Smooth muscle cell (in vitro differentiated cells): ENCODE measurements around the gene FAM47C. TPM values are rescaled to one million over a fixed set of nuclear protein-coding genes. Genes with fewer than 3 reads are reported as not detected.
"Not testable (repeated sequence)": the region's sequence is repeated elsewhere in the genome, so short reads cannot be mapped to it uniquely, and the experiment has no call there.

Experiments
- DNase-seq: peaks from one replicate; lab custom pipeline; 2025; ENCODE audit not compliant: unreplicated experiment; lab: John Stamatoyannopoulos, UW
- H2AFZ ChIP-seq: fragments of 200-600 bp; sonication (generic); 2 replicates; pipeline ENCODE4 v1.6.0; 2016; ENCODE audit warnings: antibody characterized with exemption, low read depth, mild to moderate bottlenecking
- H3F3A ChIP-seq: fragments of 200-600 bp; sonication (generic); 2 replicates; pipeline ENCODE4 v1.6.0; 2017; ENCODE audit warnings: antibody characterized with exemption, low read depth
- H3K27ac ChIP-seq: fragments of 200-600 bp; sonication (generic); 2 replicates; pipeline ENCODE4 v1.5.1; 2016; ENCODE audit warnings: low read depth, mild to moderate bottlenecking
- H3K27me3 ChIP-seq: fragments of 200-600 bp; sonication (generic); 2 replicates; pipeline ENCODE4 v1.6.1; 2016; ENCODE audit warnings: low read depth, mild to moderate bottlenecking
- H3K36me3 ChIP-seq: fragments of 200-600 bp; sonication (generic); 2 replicates; pipeline ENCODE4 v1.5.1; 2016; ENCODE audit warnings: low read depth
- H3K4me1 ChIP-seq: fragments of 200-600 bp; sonication (generic); 2 replicates; pipeline ENCODE4 v1.5.1; 2016; ENCODE audit warnings: low read depth
- H3K4me2 ChIP-seq: fragments of 200-600 bp; sonication (generic); 2 replicates; pipeline ENCODE4 v1.6.0; 2016; ENCODE audit warnings: mild to moderate bottlenecking
- H3K4me3 ChIP-seq: fragments of 200-600 bp; sonication (generic); 2 replicates; pipeline ENCODE4 v1.5.1; 2016; ENCODE audit warnings: mild to moderate bottlenecking
- H3K79me2 ChIP-seq: fragments of 200-600 bp; sonication (generic); 2 replicates; pipeline ENCODE4 v1.6.0; 2016; ENCODE audit warnings: low read depth, mild to moderate bottlenecking
- H3K9ac ChIP-seq: fragments of 200-600 bp; sonication (generic); 2 replicates; pipeline ENCODE4 v1.6.0; 2016; ENCODE audit warnings: low read depth
- H3K9me3 ChIP-seq: fragments of 200-600 bp; sonication (generic); replicated peaks from 2 replicates; pipeline ENCODE4 v1.5.1; 2016; ENCODE audit warnings: low read depth
- H4K20me1 ChIP-seq: fragments of 200-600 bp; sonication (generic); 2 replicates; pipeline ENCODE4 v1.6.0; 2016; ENCODE audit warnings: low read depth
- WGBS: methylation state at CpG from one replicate; pipeline ENCODE4 v1.1.7; 2016; ENCODE audit warnings: low lambda C conversion rate; 5-methylcytosine and 5-hydroxymethylcytosine counted together
- polyA plus RNA-seq: library from polyadenylated mRNA; unstranded; fragments of >200 nt; fragmentation: Nextera tagmentation; extraction: Ambion mirVana; gene quantifications from 2 replicates; pipeline ENCODE4 v1.2.1, GENCODE V29; 2016
- total RNA-seq: library from RNA; depleted of rRNA; stranded (reverse); fragments of >200 nt; gene quantifications from 2 replicates; pipeline ENCODE4 v1.2.3, GENCODE V29; 2014
- TF ChIP-seq, protein P1 (sequence below): fragments of 200-600 bp; sonication (generic); IDR thresholded peaks from 2 replicates; pipeline ENCODE4 v1.5.1; 2017; ENCODE audit warnings: borderline replicate concordance, mild to moderate bottlenecking, antibody characterized with exemption; ENCODE audit not compliant: insufficient read depth, poor library complexity, severe bottlenecking

FAM47C gene
- total and polyA plus RNA-seq, 2 experiments from 2014 or later, result not detected

DNA sequence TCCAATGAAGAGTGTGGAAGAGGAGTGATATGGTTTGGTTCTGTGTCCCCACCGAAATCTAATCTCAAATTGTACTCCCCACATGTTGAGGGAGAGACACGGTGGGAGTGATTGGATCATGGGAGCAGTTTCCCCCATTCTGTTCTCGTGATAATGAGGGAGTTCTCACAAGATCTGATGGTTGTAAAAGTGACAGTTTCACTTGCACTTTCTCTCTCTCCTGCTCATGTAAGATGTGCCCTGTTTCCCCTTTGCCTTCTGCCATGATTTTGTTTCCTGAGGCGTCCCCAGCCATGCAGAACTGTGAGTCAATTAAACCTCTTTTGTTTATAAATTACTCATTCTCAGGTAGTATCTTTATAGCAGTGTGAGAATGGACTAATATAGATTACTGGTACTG, 39.6 kb downstream of the FAM47C start:
- TF ChIP-seq, protein P1, sequence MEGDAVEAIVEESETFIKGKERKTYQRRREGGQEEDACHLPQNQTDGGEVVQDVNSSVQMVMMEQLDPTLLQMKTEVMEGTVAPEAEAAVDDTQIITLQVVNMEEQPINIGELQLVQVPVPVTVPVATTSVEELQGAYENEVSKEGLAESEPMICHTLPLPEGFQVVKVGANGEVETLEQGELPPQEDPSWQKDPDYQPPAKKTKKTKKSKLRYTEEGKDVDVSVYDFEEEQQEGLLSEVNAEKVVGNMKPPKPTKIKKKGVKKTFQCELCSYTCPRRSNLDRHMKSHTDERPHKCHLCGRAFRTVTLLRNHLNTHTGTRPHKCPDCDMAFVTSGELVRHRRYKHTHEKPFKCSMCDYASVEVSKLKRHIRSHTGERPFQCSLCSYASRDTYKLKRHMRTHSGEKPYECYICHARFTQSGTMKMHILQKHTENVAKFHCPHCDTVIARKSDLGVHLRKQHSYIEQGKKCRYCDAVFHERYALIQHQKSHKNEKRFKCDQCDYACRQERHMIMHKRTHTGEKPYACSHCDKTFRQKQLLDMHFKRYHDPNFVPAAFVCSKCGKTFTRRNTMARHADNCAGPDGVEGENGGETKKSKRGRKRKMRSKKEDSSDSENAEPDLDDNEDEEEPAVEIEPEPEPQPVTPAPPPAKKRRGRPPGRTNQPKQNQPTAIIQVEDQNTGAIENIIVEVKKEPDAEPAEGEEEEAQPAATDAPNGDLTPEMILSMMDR, result no peak
- WGBS, result 66% methylated on average over 4 of the region's 4 CpGs

DNA sequence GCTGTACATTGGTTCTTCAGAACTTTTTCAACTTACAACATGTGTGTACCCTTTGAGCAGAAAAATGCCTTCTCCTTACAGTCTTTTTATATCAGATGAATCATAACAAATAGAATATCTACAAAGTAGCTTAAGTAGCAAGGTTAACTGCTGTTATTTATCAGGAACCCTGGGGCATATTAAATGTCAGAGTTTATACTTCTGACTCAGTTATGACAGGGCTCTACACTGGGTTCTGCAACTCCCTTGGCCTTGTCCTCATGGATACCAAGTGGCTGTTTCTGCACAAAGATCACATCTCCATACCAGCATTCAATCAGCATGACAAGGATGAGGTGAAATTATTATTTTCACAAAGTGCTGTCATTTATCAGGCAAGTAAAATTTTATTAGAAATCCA, 49.4 kb downstream of the FAM47C start:
- not testable (repeated sequence) for H3K9ac ChIP-seq, H3F3A ChIP-seq, H3K9me3 ChIP-seq, H3K4me3 ChIP-seq, H3K36me3 ChIP-seq, H2AFZ ChIP-seq, H3K4me2 ChIP-seq, H4K20me1 ChIP-seq, H3K27ac ChIP-seq, H3K79me2 ChIP-seq, H3K4me1 ChIP-seq, DNase-seq, H3K27me3 ChIP-seq

More for the DNA sequence above, 39.6 kb downstream of the FAM47C start:
- Histone ChIP-seq H3K36me3 (no peaks in the 10 kb centered on the region), H3K9me3 (no peaks in the 10 kb centered on the region), H3K4me3 (no peak overlapping the region), H2AFZ (no peak overlapping the region), H3K27ac (no peak overlapping the region), H3K27me3 (no peaks in the 10 kb centered on the region), H3K4me2 (no peak overlapping the region), H3F3A (no peaks in the 10 kb centered on the region), H3K9ac (no peak overlapping the region), H4K20me1 (no peaks in the 10 kb centered on the region), H3K79me2 (no peaks in the 10 kb centered on the region), H3K4me1 (no peaks in the 10 kb centered on the region)
- no peak for DNase-seq

DNA sequence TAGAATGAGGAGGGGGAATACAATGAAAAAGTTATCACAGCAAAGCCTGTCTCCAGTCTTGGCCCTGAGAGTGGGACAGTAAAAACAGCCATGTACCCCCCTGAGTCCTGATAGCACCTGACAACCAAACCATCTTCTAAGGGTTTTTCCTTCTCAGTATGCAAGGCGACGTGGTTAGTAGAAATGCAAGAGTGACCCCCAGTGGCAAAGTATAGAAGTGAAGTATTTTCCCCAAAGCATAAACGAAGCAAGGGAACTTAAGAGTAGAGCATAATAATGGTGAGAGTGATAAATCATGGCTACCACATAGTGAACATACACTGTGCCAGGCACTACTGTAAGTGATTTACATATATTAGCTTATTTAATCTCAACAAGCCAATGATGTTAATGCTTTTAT, 52.8 kb downstream of the FAM47C start:
- Histone ChIP-seq H4K20me1 (no peaks in the 10 kb centered on the region), H3K4me1 (no peaks in the 10 kb centered on the region), H3F3A (no peaks in the 10 kb centered on the region), H3K27ac (no peak overlapping the region), H3K4me2 (no peak overlapping the region), H2AFZ (no peak overlapping the region), H3K4me3 (no peak overlapping the region), H3K9me3 (no peaks in the 10 kb centered on the region), H3K27me3 (no peaks in the 10 kb centered on the region), H3K9ac (no peak overlapping the region), H3K36me3 (no peaks in the 10 kb centered on the region), H3K79me2 (no peaks in the 10 kb centered on the region)
- TF ChIP-seq, protein P1, result peak; percentile 61
- no peak for DNase-seq
- 3% methylated on average over 3 of the region's 3 CpGs for WGBS
